Keratinocyte (primary cell): ENCODE data around the gene ATP5F1C.

ENCODE experiments used
- EZH2 ChIP-seq: IDR thresholded peaks from one replicate; pipeline ENCODE4 v1.6.1; 2012; ENCODE audit warnings: inconsistent platforms, mild to moderate bottlenecking, low read length, moderate library complexity
- TF ChIP-seq, protein P1 (sequence below), 3 experiments: IDR thresholded peaks in 1 of 3; conservative IDR thresholded peaks in 1 of 3; optimal IDR thresholded peaks in 1 of 3; 2 replicates in 2 of 3; 3 replicates in 1 of 3; pipeline versions ENCODE3 to v1.5.1; 2011; ENCODE audit warnings: low read length in 3 of 3, mild to moderate bottlenecking in 3 of 3, moderate library complexity in 2 of 3, control low read depth in 1 of 3, inconsistent platforms in 1 of 3; ENCODE audit not compliant: insufficient read depth in 2 of 3; ENCODE audit errors: extremely low read depth in 1 of 3

DNA sequence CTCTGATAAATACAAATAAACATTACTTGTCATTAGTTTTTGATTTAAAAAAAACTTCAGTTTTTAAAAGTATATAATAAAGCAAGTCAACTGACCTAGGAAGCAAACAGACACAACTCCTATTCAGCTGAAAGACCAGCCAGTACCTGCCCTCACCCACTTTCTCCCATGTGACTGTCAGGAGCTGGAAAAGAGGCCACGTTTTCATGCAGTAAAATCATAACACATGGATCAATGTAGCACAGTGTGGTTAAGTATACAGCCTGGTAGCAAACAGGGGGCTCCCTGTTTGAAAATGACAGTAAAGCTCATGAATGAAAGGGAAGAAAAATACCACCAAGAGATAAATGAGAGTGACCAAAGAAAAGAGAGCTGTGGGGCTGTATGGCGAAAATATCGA, 21.7 kb upstream of the ATP5F1C start:
- TF ChIP-seq EZH2: no peak
- TF ChIP-seq, protein P1, sequence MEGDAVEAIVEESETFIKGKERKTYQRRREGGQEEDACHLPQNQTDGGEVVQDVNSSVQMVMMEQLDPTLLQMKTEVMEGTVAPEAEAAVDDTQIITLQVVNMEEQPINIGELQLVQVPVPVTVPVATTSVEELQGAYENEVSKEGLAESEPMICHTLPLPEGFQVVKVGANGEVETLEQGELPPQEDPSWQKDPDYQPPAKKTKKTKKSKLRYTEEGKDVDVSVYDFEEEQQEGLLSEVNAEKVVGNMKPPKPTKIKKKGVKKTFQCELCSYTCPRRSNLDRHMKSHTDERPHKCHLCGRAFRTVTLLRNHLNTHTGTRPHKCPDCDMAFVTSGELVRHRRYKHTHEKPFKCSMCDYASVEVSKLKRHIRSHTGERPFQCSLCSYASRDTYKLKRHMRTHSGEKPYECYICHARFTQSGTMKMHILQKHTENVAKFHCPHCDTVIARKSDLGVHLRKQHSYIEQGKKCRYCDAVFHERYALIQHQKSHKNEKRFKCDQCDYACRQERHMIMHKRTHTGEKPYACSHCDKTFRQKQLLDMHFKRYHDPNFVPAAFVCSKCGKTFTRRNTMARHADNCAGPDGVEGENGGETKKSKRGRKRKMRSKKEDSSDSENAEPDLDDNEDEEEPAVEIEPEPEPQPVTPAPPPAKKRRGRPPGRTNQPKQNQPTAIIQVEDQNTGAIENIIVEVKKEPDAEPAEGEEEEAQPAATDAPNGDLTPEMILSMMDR (optimal IDR thresholded peaks at IDR 0.05 in 1 of 3, IDR thresholded peaks at IDR 0.05 in 1 of 3, conservative IDR thresholded peaks at IDR 0.05 in 1 of 3; ENCODE audit: extremely low read depth in 1 of 3, insufficient read depth in 2 of 3, low read length in 3 of 3): no peak
